ENCODE measurements around the gene PITPNM2.

DNA sequence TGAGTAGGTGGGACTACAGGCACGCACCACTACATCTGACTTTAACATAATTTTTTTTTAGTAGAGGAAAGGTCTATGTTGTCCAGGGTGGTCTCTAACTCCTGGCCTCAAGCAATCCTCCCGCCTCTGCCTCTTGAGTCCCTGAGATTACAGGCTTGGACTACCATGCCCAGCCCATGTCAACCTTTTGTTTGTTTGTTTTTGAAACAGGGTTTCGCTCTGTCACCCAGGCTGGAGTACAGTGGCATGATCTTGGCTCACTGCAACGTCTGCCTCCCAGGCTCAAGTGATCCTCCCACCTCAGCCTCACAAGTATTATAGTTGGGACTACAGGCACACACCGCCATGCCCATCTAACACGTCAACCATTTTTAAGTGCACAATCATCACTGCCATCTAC is 29.2 kb downstream of the PITPNM2 start:
- TF ChIP-seq, protein P1, sequence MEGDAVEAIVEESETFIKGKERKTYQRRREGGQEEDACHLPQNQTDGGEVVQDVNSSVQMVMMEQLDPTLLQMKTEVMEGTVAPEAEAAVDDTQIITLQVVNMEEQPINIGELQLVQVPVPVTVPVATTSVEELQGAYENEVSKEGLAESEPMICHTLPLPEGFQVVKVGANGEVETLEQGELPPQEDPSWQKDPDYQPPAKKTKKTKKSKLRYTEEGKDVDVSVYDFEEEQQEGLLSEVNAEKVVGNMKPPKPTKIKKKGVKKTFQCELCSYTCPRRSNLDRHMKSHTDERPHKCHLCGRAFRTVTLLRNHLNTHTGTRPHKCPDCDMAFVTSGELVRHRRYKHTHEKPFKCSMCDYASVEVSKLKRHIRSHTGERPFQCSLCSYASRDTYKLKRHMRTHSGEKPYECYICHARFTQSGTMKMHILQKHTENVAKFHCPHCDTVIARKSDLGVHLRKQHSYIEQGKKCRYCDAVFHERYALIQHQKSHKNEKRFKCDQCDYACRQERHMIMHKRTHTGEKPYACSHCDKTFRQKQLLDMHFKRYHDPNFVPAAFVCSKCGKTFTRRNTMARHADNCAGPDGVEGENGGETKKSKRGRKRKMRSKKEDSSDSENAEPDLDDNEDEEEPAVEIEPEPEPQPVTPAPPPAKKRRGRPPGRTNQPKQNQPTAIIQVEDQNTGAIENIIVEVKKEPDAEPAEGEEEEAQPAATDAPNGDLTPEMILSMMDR (conservative IDR thresholded peaks at IDR 0.05; ENCODE audit: low read length) = no peak
- no peak for TF ChIP-seq EZH2phosphoT487 (IDR thresholded peaks at IDR 0.05; ENCODE audit: borderline replicate concordance, low read depth, low read length)

All from OCI-LY7 (cell line).